ENCODE measurements around the gene DEGS1.

Gene DEGS1

DNA sequence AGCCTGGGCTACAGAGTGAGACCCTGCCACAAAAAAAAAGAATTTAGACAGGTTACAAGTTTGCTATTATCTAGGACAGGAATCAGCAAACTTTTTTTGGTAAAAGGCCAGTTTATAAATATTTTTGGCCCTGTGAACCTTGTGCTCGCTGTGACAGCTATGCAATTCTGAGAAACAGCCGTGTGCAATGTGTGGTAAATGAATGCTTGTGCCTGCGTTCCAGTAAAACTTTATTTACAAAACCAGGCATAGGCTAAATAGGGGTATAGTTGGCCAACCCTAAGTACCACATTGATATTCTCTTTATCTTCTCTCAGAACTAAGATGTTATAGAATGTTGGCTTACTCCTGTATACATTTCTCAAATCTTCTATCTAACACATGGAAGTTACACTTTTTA, 44.8 kb upstream of the DEGS1 start:
- POLR2A ChIA-PET = no interaction called here
- peaks cover 57 to 75% of the 10 kb centered on the region in 2 experiments for H3K36me3 ChIP-seq (ENCODE audit: control insufficient read depth in 2 of 2, insufficient read depth in 1 of 2, low read length in 2 of 2)

DNA sequence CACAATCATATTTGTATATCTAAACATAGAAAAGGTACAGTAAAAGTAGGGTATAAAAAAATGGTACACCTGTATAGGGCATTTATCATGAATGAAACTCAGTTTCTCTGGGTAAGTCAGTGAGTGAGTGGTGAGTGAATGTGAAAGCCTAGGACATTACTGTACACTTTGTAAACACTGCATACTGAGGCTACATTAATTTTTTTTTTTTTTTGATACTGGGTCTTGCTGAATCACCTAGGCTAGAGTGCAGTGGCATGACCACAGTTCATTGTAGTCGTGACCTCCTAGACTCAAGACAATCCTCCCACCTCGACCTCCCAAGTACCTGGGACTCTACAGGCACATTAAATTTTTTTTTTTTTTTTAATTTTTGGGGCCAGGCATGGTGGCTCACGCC, 41.3 kb upstream of the DEGS1 start:
- CTCF ChIA-PET = no interaction called here
- Histone ChIP-seq H3K4me1 (ENCODE audit: control insufficient read depth, insufficient read depth, low read length) (no peaks in the 10 kb centered on the region), H3K9me3 (ENCODE audit: control insufficient read depth, insufficient read depth, low read depth, low read length) (no peaks in the 10 kb centered on the region), H3K36me3 (ENCODE audit: control insufficient read depth in 2 of 2, insufficient read depth in 1 of 2, low read length in 2 of 2) (peaks cover 40 to 65% of the 10 kb centered on the region in 2 experiments), H3K4me3 (ENCODE audit: low read depth, low read length) (no peak overlapping the region), H3K27ac (ENCODE audit: extremely low read depth, low read depth, low read length) (no peak overlapping the region)
- POLR2A ChIA-PET = no interaction called here
- TF ChIP-seq IKZF3 (tag by site-specific recombination; IDR thresholded peaks at IDR 0.05) (no peak), HOXD13 (CRISPR knock-in tag; IDR thresholded peaks at IDR 0.05; ENCODE audit: borderline replicate concordance) (no peak), ZNF433 (tag by site-specific recombination; IDR thresholded peaks at IDR 0.05; ENCODE audit: low read depth) (no peak), REPIN1 (tag by site-specific recombination; IDR thresholded peaks at IDR 0.05; ENCODE audit: low read depth) (no peak), ZNF133 (tag by site-specific recombination; IDR thresholded peaks at IDR 0.05) (no peak), ZNF324 (tag by site-specific recombination; IDR thresholded peaks at IDR 0.05) (no peak)
- TF ChIP-seq, protein P1, sequence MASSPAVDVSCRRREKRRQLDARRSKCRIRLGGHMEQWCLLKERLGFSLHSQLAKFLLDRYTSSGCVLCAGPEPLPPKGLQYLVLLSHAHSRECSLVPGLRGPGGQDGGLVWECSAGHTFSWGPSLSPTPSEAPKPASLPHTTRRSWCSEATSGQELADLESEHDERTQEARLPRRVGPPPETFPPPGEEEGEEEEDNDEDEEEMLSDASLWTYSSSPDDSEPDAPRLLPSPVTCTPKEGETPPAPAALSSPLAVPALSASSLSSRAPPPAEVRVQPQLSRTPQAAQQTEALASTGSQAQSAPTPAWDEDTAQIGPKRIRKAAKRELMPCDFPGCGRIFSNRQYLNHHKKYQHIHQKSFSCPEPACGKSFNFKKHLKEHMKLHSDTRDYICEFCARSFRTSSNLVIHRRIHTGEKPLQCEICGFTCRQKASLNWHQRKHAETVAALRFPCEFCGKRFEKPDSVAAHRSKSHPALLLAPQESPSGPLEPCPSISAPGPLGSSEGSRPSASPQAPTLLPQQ (tag by site-specific recombination; IDR thresholded peaks at IDR 0.05) = no peak

More for the DNA sequence above, 44.8 kb upstream of the DEGS1 start:
- CTCF ChIA-PET = interaction anchor here (0.6 to 2.3 kb wide), 4 partner anchors 8 to 378 kb away, joined by 3 to 7 read pairs (median 4); no protein-coding TSS in a partner anchor
- Histone ChIP-seq H3K4me1 (ENCODE audit: control insufficient read depth, insufficient read depth, low read length) (no peaks in the 10 kb centered on the region), H3K9me3 (ENCODE audit: control insufficient read depth, insufficient read depth, low read depth, low read length) (no peaks in the 10 kb centered on the region), H3K27ac (ENCODE audit: extremely low read depth, low read depth, low read length) (no peak overlapping the region), H3K4me3 (ENCODE audit: low read depth, low read length) (no peak overlapping the region)
- TF ChIP-seq ZNF600 (tag by site-specific recombination; IDR thresholded peaks at IDR 0.05) = no peak
- TF ChIP-seq ZNF366 (tag by site-specific recombination; conservative IDR thresholded peaks at IDR 0.05) = no peak
- TF ChIP-seq, protein P2, sequence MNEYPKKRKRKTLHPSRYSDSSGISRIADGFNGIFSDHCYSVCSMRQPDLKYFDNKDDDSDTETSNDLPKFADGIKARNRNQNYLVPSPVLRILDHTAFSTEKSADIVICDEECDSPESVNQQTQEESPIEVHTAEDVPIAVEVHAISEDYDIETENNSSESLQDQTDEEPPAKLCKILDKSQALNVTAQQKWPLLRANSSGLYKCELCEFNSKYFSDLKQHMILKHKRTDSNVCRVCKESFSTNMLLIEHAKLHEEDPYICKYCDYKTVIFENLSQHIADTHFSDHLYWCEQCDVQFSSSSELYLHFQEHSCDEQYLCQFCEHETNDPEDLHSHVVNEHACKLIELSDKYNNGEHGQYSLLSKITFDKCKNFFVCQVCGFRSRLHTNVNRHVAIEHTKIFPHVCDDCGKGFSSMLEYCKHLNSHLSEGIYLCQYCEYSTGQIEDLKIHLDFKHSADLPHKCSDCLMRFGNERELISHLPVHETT (tag by site-specific recombination; IDR thresholded peaks at IDR 0.05) = no peak
- TF ChIP-seq ZNF629 (tag by site-specific recombination; IDR thresholded peaks at IDR 0.05) = no peak
- TF ChIP-seq YY1 (tag by site-specific recombination; IDR thresholded peaks at IDR 0.05) = no peak
- no peak for TF ChIP-seq ZBTB48 (tag by site-specific recombination; IDR thresholded peaks at IDR 0.05)
- no peak for TF ChIP-seq ZNF19 (tag by site-specific recombination; IDR thresholded peaks at IDR 0.05; ENCODE audit: low read depth)
- no peak for TF ChIP-seq ZNF776 (tag by site-specific recombination; IDR thresholded peaks at IDR 0.05; ENCODE audit: borderline replicate concordance)
- TF ChIP-seq ZNF701 (tag by site-specific recombination; IDR thresholded peaks at IDR 0.05) = no peak
- TF ChIP-seq, protein P3, sequence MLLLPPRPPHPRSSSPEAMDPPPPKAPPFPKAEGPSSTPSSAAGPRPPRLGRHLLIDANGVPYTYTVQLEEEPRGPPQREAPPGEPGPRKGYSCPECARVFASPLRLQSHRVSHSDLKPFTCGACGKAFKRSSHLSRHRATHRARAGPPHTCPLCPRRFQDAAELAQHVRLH (tag by site-specific recombination; IDR thresholded peaks at IDR 0.05) = no peak
- TF ChIP-seq, protein P4, sequence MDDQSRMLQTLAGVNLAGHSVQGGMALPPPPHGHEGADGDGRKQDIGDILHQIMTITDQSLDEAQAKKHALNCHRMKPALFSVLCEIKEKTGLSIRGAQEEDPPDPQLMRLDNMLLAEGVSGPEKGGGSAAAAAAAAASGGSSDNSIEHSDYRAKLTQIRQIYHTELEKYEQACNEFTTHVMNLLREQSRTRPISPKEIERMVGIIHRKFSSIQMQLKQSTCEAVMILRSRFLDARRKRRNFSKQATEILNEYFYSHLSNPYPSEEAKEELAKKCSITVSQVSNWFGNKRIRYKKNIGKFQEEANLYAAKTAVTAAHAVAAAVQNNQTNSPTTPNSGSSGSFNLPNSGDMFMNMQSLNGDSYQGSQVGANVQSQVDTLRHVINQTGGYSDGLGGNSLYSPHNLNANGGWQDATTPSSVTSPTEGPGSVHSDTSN (CRISPR knock-in tag; IDR thresholded peaks at IDR 0.05) = no peak
- TF ChIP-seq, protein P5, sequence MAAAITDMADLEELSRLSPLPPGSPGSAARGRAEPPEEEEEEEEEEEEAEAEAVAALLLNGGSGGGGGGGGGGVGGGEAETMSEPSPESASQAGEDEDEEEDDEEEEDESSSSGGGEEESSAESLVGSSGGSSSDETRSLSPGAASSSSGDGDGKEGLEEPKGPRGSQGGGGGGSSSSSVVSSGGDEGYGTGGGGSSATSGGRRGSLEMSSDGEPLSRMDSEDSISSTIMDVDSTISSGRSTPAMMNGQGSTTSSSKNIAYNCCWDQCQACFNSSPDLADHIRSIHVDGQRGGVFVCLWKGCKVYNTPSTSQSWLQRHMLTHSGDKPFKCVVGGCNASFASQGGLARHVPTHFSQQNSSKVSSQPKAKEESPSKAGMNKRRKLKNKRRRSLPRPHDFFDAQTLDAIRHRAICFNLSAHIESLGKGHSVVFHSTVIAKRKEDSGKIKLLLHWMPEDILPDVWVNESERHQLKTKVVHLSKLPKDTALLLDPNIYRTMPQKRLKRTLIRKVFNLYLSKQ (tag by site-specific recombination; IDR thresholded peaks at IDR 0.05; ENCODE audit: borderline replicate concordance) = no peak
- TF ChIP-seq, protein P6, sequence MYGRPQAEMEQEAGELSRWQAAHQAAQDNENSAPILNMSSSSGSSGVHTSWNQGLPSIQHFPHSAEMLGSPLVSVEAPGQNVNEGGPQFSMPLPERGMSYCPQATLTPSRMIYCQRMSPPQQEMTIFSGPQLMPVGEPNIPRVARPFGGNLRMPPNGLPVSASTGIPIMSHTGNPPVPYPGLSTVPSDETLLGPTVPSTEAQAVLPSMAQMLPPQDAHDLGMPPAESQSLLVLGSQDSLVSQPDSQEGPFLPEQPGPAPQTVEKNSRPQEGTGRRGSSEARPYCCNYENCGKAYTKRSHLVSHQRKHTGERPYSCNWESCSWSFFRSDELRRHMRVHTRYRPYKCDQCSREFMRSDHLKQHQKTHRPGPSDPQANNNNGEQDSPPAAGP (tag by site-specific recombination; IDR thresholded peaks at IDR 0.05) = no peak
- TF ChIP-seq ZBTB20 (tag by site-specific recombination; IDR thresholded peaks at IDR 0.05) = no peak
- no peak for TF ChIP-seq ZNF558 (tag by site-specific recombination; IDR thresholded peaks at IDR 0.05)
- TF ChIP-seq ZNF654 (tag by site-specific recombination; IDR thresholded peaks at IDR 0.05; ENCODE audit: low read depth) = no peak
- no peak for TF ChIP-seq ZNF311 (tag by site-specific recombination; IDR thresholded peaks at IDR 0.05; ENCODE audit: borderline replicate concordance)
- no peak for TF ChIP-seq ZNF214 (tag by site-specific recombination; IDR thresholded peaks at IDR 0.05; ENCODE audit: borderline replicate concordance)
- no peak for TF ChIP-seq ZEB2 (tag by site-specific recombination; IDR thresholded peaks at IDR 0.05)
- TF ChIP-seq ZNF350 (tag by site-specific recombination; IDR thresholded peaks at IDR 0.05) = no peak

All from HEK293 (cell line).